ENCODE data around the gene SEZ6L. TPM values are rescaled to one million over a fixed set of nuclear protein-coding genes. Genes with fewer than 3 reads are reported as not detected.

SEZ6L gene
- total and polyA plus RNA-seq, 10 donors = 0.02 to 0.72 (median 0.30) TPM; not detected in 2

- Histone ChIP-seq H3K36me3 (peaks cover 0 to 5% (median 2%) of the 10 kb centered on the region in 6 donors), H3K4me1 (peaks cover 19 to 53% (median 43%) of the 10 kb centered on the region in 6 donors), H3K9me3 (peaks cover 0 to 5% (median 1%) of the 10 kb centered on the region in 8 donors), H3K4me3 (peak within 1 kb of the TSS; percentile 23 to 92 (median 60)), H3K27ac (peak within 1 kb of the TSS; percentile 85 to 95 (median 90)), H3K27me3 (replicated peaks in 1 of 7) (peaks cover 0 to 4% (median 0%) of the 10 kb centered on the region in 7 donors)
- intact Hi-C loops (cut with DNase I; ENCODE audit: low total_unique reads) = no loop called here
- TF ChIP-seq POLR2A (IDR thresholded peaks at IDR 0.05) (peak in 1 of 3 donors; percentile 60), POLR2AphosphoS5 (IDR thresholded peaks at IDR 0.05) (peak; percentile 85 to 91 (median 89)), CTCF (IDR thresholded peaks at IDR 0.05 in 8 of 11, conservative IDR thresholded peaks at IDR 0.05 in 3 of 11) (peak in 1 of 11 experiments; percentile 23)
- peak; percentile 93 for DNase-seq
- WGBS, 5 donors = 0 to 1% (median 1%) methylated on average over 47 to 96 of the region's 96 CpGs
Observed at GRCh38 chr22:26428515-26429457, 259.5 kb downstream of the SEZ6L start, which contains the start of gene ASPHD2. TSS of gene ASPHD2 (plus strand) at chr22:26429260. CDS start at chr22:26433616, 4,356 bp downstream.

DNA sequence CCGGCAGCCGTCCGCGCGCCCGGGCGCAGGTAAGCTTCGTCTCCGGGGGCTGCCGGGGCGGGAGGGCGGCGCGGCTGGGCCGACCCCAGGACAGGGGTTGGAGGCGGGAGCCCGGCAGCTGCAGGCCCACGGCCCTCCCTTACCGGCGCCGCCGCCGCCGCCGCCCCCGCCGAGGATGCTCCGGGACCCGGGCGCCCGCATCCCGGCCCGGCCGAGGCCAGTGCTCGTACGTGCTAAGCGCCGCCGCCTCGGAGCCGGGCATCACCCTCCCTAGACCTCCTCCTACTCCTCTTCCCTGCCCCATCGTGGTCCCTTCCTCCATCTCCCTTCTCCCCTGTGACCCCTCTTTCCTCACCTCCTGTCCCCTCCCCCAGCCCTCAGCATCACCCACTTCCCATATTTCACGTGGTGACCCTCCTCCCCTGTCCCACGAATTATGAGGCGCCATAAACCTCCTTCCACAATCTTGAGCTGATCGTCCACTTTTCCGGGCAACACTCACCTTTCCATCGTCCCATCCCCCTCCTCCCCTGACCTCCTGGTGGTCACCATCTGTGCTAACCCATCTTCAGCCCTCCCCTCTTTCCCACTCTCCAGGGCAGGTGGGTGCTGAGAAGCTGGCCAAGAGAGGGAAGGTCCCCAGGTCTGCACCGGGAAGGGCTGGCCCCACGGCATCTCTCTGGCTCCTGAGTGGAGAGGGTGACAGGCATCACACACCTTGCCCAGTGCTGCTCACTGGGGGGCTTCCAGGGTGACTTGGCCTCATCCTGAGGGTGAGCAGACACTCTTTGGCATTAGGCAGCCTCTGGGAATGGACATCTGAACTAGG, 260.4 kb downstream of the SEZ6L start:
- intact Hi-C loops (cut with DNase I; ENCODE audit: low total_unique reads) = no loop called here
- WGBS, 5 donors = 6 to 13% (median 10%) methylated on average over 27 to 50 of the region's 50 CpGs
- no peak for TF ChIP-seq CTCF (IDR thresholded peaks at IDR 0.05 in 8 of 11, conservative IDR thresholded peaks at IDR 0.05 in 3 of 11)
- TF ChIP-seq POLR2A (IDR thresholded peaks at IDR 0.05) = no peak
- no peak for TF ChIP-seq POLR2AphosphoS5 (IDR thresholded peaks at IDR 0.05)
- Histone ChIP-seq H3K4me3 (peak overlapping the region; percentile 23 to 92 (median 53)), H3K4me1 (peaks cover 19 to 59% (median 43%) of the 10 kb centered on the region in 6 donors), H3K27me3 (replicated peaks in 1 of 7) (no peaks in the 10 kb centered on the region), H3K9me3 (no peaks in the 10 kb centered on the region), H3K36me3 (peaks cover 0 to 14% (median 7%) of the 10 kb centered on the region in 6 donors), H3K27ac (peak overlapping the region; percentile 19 to 95 (median 90))
- DNase-seq = no peak

GRCh38 chr22:26430600-26430999, 261.3 kb downstream of the SEZ6L start:
- H3K36me3 ChIP-seq = peaks cover 0 to 21% (median 7%) of the 10 kb centered on the region in 6 donors
- 63 to 80% (median 78%) methylated on average over 2 of the region's 2 CpGs for WGBS, 5 donors
- TF ChIP-seq POLR2AphosphoS5 (IDR thresholded peaks at IDR 0.05) (no peak), POLR2A (IDR thresholded peaks at IDR 0.05) (no peak), CTCF (IDR thresholded peaks at IDR 0.05 in 8 of 11, conservative IDR thresholded peaks at IDR 0.05 in 3 of 11) (no peak)
- intact Hi-C loops (cut with DNase I; ENCODE audit: low total_unique reads) = no loop called here
- no peaks in the 10 kb centered on the region for H3K27me3 ChIP-seq (replicated peaks in 1 of 7)
- H3K4me1 ChIP-seq = peaks cover 19 to 69% (median 46%) of the 10 kb centered on the region in 6 donors
- DNase-seq = no peak
- peak overlapping the region in 3 of 8 donors; percentile 44 to 92 (median 48) for H3K4me3 ChIP-seq
- H3K9me3 ChIP-seq = no peaks in the 10 kb centered on the region
- peak overlapping the region in 1 of 8 donors; percentile 35 for H3K27ac ChIP-seq

Measured in spleen (tissue), 11 donors.